MM.1S (cell line): Measurements from ENCODE around the gene HOXD9.

Source experiments
- DNase-seq: peaks from one replicate; pipeline ENCODE4 v3.0.0-alpha.2; 2015
- H2AFZ ChIP-seq: fragments of 300-600 bp; sonication (generic); 2 replicates; pipeline ENCODE4 v1.6.0; 2016; ENCODE audit warnings: antibody characterized with exemption, low read length
- H3F3A ChIP-seq: fragments of 300-600 bp; sonication (generic); 2 replicates; pipeline ENCODE4 v1.6.1; 2016; ENCODE audit warnings: mild to moderate bottlenecking, antibody characterized with exemption, low read length, moderate library complexity, mixed read lengths; ENCODE audit not compliant: insufficient read depth
- H3K27ac ChIP-seq: fragments of 300-600 bp; sonication (generic); 2 replicates; pipeline ENCODE4 v1.5.1; 2016; ENCODE audit warnings: mild to moderate bottlenecking, low read length
- H3K27me3 ChIP-seq: fragments of 300-600 bp; sonication (generic); replicated peaks from 2 replicates; pipeline ENCODE4 v1.6.0; 2016; ENCODE audit warnings: low read length; ENCODE audit not compliant: insufficient read depth
- H3K36me3 ChIP-seq: fragments of 300-600 bp; sonication (generic); replicated peaks from 2 replicates; pipeline ENCODE4 v1.6.1; 2016; ENCODE audit warnings: mild to moderate bottlenecking, low read length, mixed read lengths; ENCODE audit not compliant: insufficient read depth
- H3K4me1 ChIP-seq: fragments of 300-600 bp; sonication (generic); 2 replicates; pipeline ENCODE4 v1.6.1; 2016; ENCODE audit warnings: low read length, mixed read lengths
- H3K4me2 ChIP-seq: fragments of 300-600 bp; sonication (generic); 2 replicates; pipeline ENCODE4 v1.6.0; 2016; ENCODE audit warnings: low read depth, low read length
- H3K4me3 ChIP-seq: fragments of 300-600 bp; sonication (generic); 2 replicates; pipeline ENCODE4 v1.5.1; 2016; ENCODE audit warnings: low read length, mixed read lengths
- H3K79me2 ChIP-seq: fragments of 300-600 bp; sonication (generic); 2 replicates; pipeline ENCODE4 v1.6.1; 2016; ENCODE audit warnings: mixed run types, low read length, mixed read lengths
- H3K9ac ChIP-seq: fragments of 300-600 bp; sonication (generic); 2 replicates; pipeline ENCODE4 v1.6.1; 2016; ENCODE audit warnings: low read length, mixed read lengths
- H3K9me2 ChIP-seq: fragments of 300-600 bp; sonication (generic); replicated peaks from 2 replicates; pipeline ENCODE4 v1.6.1; 2016; ENCODE audit warnings: mild to moderate bottlenecking, low read length, mixed read lengths; ENCODE audit not compliant: insufficient read depth
- H3K9me3 ChIP-seq: fragments of 300-600 bp; sonication (generic); replicated peaks from 2 replicates; pipeline ENCODE4 v1.6.1; 2016; ENCODE audit warnings: mild to moderate bottlenecking, low read length, mixed read lengths; ENCODE audit not compliant: insufficient read depth
- H4K20me1 ChIP-seq: fragments of 300-600 bp; sonication (generic); 2 replicates; pipeline ENCODE4 v1.6.1; 2016; ENCODE audit warnings: mild to moderate bottlenecking, low read length, moderate library complexity, mixed read lengths; ENCODE audit not compliant: insufficient read depth
- CTCF ChIP-seq: fragments of 300-600 bp; sonication (generic); IDR thresholded peaks from 2 replicates; pipeline ENCODE4 v1.5.1; 2016; ENCODE audit warnings: antibody characterized with exemption, low read length, mixed read lengths
- EZH2 ChIP-seq: fragments of 300-600 bp; sonication (generic); optimal IDR thresholded peaks from 2 replicates; pipeline ENCODE3; 2017; ENCODE audit warnings: low read depth, mild to moderate bottlenecking, antibody characterized with exemption, low read length, mixed read lengths
- EZH2phosphoT487 ChIP-seq: fragments of 300-600 bp; sonication (generic); IDR thresholded peaks from 2 replicates; pipeline ENCODE4 v1.6.1; 2018; ENCODE audit warnings: antibody characterized with exemption, low read length

The HOXD9 gene

DNA sequence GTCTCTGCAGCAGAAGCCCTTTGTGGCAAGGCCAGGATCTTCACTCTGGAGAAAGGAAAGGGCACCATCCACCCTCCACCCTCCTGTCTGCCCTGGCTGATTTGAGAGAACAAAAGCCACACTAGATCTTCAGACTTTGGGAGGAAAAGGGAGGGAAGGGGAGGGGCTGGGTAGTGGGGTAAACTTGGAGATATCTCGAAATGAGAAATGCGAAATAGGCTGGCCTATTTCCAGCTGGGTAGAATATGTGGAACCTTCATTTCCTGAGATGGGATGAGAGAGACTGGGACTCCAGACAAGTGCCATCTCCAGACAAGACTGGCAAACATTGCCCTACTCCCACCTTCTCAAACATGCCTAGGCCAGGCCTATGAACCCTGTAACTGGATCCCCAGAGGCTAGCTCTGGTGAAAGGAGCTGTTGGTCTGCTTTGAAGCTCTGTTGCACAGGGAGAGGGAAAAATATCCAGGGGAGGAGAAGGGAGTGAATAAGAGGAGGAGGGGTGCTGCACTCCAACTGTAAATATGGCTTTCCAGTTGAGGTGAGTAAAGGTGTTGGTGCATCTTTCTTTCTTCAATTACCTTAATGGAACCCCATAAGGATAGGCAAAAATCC lies 21.2 kb upstream of the HOXD9 start:
- DNase-seq = no peak
- Histone ChIP-seq H4K20me1 (no peaks in the 10 kb centered on the region), H3K4me2 (no peak overlapping the region), H3K79me2 (no peaks in the 10 kb centered on the region), H2AFZ (no peak overlapping the region), H3K36me3 (no peaks in the 10 kb centered on the region), H3K4me3 (no peak overlapping the region), H3K9me3 (no peaks in the 10 kb centered on the region), H3K27me3 (peaks cover 14% of the 10 kb centered on the region), H3K9me2 (no peaks in the 10 kb centered on the region), H3K9ac (no peak overlapping the region), H3K4me1 (no peaks in the 10 kb centered on the region), H3F3A (peaks cover 10% of the 10 kb centered on the region), H3K27ac (no peak overlapping the region)
- TF ChIP-seq EZH2phosphoT487 = no peak
- no peak for TF ChIP-seq EZH2
- no peak for TF ChIP-seq CTCF

DNA sequence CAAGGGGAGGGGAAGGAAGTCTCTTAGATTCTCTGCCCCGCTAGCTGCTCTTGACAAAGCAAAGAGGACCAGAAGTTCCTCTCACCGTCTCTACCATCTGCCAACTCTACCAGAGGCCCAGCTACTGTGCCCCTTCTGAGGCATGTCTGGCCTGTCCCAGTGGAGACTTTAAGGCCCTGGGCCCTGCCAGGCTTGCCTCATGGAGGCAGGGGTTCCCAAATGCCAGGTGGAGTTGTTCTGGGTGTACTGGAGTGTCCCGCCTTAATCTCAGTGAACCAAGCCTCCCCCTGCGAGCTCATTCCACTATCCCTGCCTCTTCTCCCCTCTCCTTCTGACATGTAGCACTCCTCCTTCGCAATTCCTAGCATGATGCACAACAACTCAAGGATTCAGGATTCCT lies 20.7 kb upstream of the HOXD9 start:
- Histone ChIP-seq H3K4me2 (no peak overlapping the region), H3K27ac (no peak overlapping the region), H3K79me2 (no peaks in the 10 kb centered on the region), H3K36me3 (no peaks in the 10 kb centered on the region), H3K4me3 (no peak overlapping the region), H3K9me3 (no peaks in the 10 kb centered on the region), H2AFZ (no peak overlapping the region), H3K27me3 (peaks cover 14% of the 10 kb centered on the region), H3F3A (peaks cover 5% of the 10 kb centered on the region; the same call in 1 of the 2 replicates), H3K9ac (no peak overlapping the region), H3K9me2 (no peaks in the 10 kb centered on the region), H3K4me1 (no peaks in the 10 kb centered on the region), H4K20me1 (no peaks in the 10 kb centered on the region)
- DNase-seq = no peak
- TF ChIP-seq CTCF (no peak), EZH2phosphoT487 (no peak), EZH2 (no peak)

- Histone ChIP-seq H3K27me3 (peaks cover 14% of the 10 kb centered on the region), H4K20me1 (no peaks in the 10 kb centered on the region), H3F3A (no peaks in the 10 kb centered on the region), H3K9ac (no peak overlapping the region), H3K36me3 (no peaks in the 10 kb centered on the region), H3K9me2 (no peaks in the 10 kb centered on the region), H3K9me3 (no peaks in the 10 kb centered on the region), H3K4me3 (no peak overlapping the region), H3K4me2 (no peak overlapping the region), H3K4me1 (no peaks in the 10 kb centered on the region), H3K79me2 (no peaks in the 10 kb centered on the region), H2AFZ (no peak overlapping the region), H3K27ac (no peak overlapping the region)
- TF ChIP-seq CTCF (no peak), EZH2phosphoT487 (no peak), EZH2 (no peak)
- no peak for DNase-seq
These were observed 20.1 kb upstream of the HOXD9 start for GRCh38 chr2:176102309-176102866.
